H9 (cell line): ENCODE measurements around the gene PCDHGA9. TPM values are rescaled to one million over a fixed set of nuclear protein-coding genes. Genes with fewer than 3 reads are reported as not detected.

Experiments used
- DNase-seq: peaks from one replicate; pipeline ENCODE4 v3.0.0-alpha.2; 2017
- H2AFZ ChIP-seq: one replicate; pipeline ENCODE4 v1.6.1; 2013; ENCODE audit warnings: mild to moderate bottlenecking, low read length, control low read depth, moderate library complexity
- H2AK5ac ChIP-seq: 2 replicates; pipeline ENCODE4 v1.6.1; 2013; ENCODE audit warnings: low read length, control low read depth, mixed read lengths; ENCODE audit not compliant: insufficient read length
- H2BK120ac ChIP-seq: one replicate; pipeline ENCODE4 v1.6.1; 2013; ENCODE audit warnings: low read depth, mild to moderate bottlenecking, low read length, control low read depth, inconsistent platforms; ENCODE audit not compliant: poor library complexity, severe bottlenecking
- H2BK12ac ChIP-seq: 2 replicates; pipeline ENCODE4 v1.6.1; 2013; ENCODE audit warnings: low read length, control low read depth, mixed read lengths, low read depth; ENCODE audit not compliant: insufficient read length
- H2BK15ac ChIP-seq: 2 replicates; pipeline ENCODE4 v1.6.1; 2013; ENCODE audit warnings: low read depth, low read length, control low read depth
- H2BK20ac ChIP-seq: one replicate; pipeline ENCODE4 v1.6.1; 2013; ENCODE audit warnings: low read depth, mild to moderate bottlenecking, low read length, control low read depth, inconsistent platforms; ENCODE audit not compliant: poor library complexity, severe bottlenecking
- H2BK5ac ChIP-seq: 2 replicates; pipeline ENCODE4 v1.6.1; 2013; ENCODE audit warnings: low read length, control low read depth, mixed read lengths; ENCODE audit not compliant: insufficient read length
- H3K14ac ChIP-seq: 2 replicates; pipeline ENCODE4 v1.6.1; 2013; ENCODE audit warnings: low read length, control low read depth; ENCODE audit not compliant: insufficient read depth
- H3K18ac ChIP-seq: 2 replicates; pipeline ENCODE4 v1.6.1; 2013; ENCODE audit warnings: low read depth, mild to moderate bottlenecking, mixed read lengths, low read length, control low read depth; ENCODE audit not compliant: insufficient read length
- H3K23ac ChIP-seq: 2 replicates; pipeline ENCODE4 v1.6.1; 2013; ENCODE audit warnings: low read length, control low read depth, mixed read lengths, low read depth; ENCODE audit not compliant: insufficient read length
- H3K23me2 ChIP-seq: 2 replicates; pipeline ENCODE4 v1.6.1; 2013; ENCODE audit warnings: low read depth, mild to moderate bottlenecking, mixed read lengths, low read length, control low read depth; ENCODE audit not compliant: insufficient read length, poor library complexity, severe bottlenecking
- H3K27ac ChIP-seq: 2 replicates; pipeline ENCODE4 v1.5.1; 2013; ENCODE audit warnings: low read length, control low read depth, mixed read lengths, low read depth; ENCODE audit not compliant: insufficient read length
- H3K27me3 ChIP-seq: 2 replicates; pipeline ENCODE4 v1.6.1; 2013; ENCODE audit warnings: low read length, control low read depth, inconsistent platforms; ENCODE audit not compliant: insufficient read depth
- H3K4ac ChIP-seq: 2 replicates; pipeline ENCODE4 v1.6.1; 2013; ENCODE audit warnings: low read depth, mild to moderate bottlenecking, control low read depth, inconsistent platforms, low read length, moderate library complexity
- H3K4me1 ChIP-seq: 2 replicates; pipeline ENCODE4 v1.6.1; 2013; ENCODE audit warnings: low read length, control low read depth, inconsistent platforms; ENCODE audit not compliant: insufficient read depth
- H3K4me2 ChIP-seq: 2 replicates; pipeline ENCODE4 v1.6.1; 2013; ENCODE audit warnings: low read length, control low read depth, mixed read lengths; ENCODE audit not compliant: insufficient read length, insufficient read depth
- H3K56ac ChIP-seq: 2 replicates; pipeline ENCODE4 v1.6.1; 2013; ENCODE audit warnings: low read depth, mild to moderate bottlenecking, mixed read lengths, low read length, control low read depth; ENCODE audit not compliant: insufficient read length
- H3K79me1 ChIP-seq: 2 replicates; pipeline ENCODE4 v1.6.1; 2013; ENCODE audit warnings: low read depth, mild to moderate bottlenecking, moderate library complexity, low read length, control low read depth, inconsistent platforms; ENCODE audit not compliant: insufficient read depth, poor library complexity, severe bottlenecking
- H3K79me2 ChIP-seq: 2 replicates; pipeline ENCODE4 v1.6.1; 2013; ENCODE audit warnings: low read length, control low read depth, inconsistent platforms; ENCODE audit not compliant: insufficient read depth
- H3K9ac ChIP-seq: 2 replicates; pipeline ENCODE4 v1.6.1; 2013; ENCODE audit warnings: low read length, control low read depth, mixed read lengths; ENCODE audit not compliant: insufficient read length; ENCODE audit errors: extremely low read depth
- H3K9me3 ChIP-seq: one replicate; pipeline ENCODE4 v1.6.1; 2013; ENCODE audit warnings: low read depth, low read length, inconsistent platforms; ENCODE audit not compliant: control insufficient read depth
- H3T11ph ChIP-seq: one replicate; pipeline ENCODE4 v1.6.1; 2013; ENCODE audit warnings: mild to moderate bottlenecking, low read length, control low read depth, inconsistent platforms
- H4K20me1 ChIP-seq: one replicate; pipeline ENCODE4 v1.6.1; 2013; ENCODE audit not compliant: control insufficient read depth, insufficient read length, insufficient read depth
- H4K5ac ChIP-seq: 2 replicates; pipeline ENCODE4 v1.6.1; 2013; ENCODE audit warnings: low read depth, mild to moderate bottlenecking, mixed read lengths, low read length, control low read depth; ENCODE audit not compliant: insufficient read length
- H4K8ac ChIP-seq: replicated peaks from 2 replicates; pipeline ENCODE4 v1.6.1; 2013; ENCODE audit warnings: low read length, control low read depth, mixed read lengths, low read depth; ENCODE audit not compliant: insufficient read length
- H4K91ac ChIP-seq: 2 replicates; pipeline ENCODE4 v1.6.1; 2013; ENCODE audit warnings: low read depth, mild to moderate bottlenecking, moderate library complexity, mixed read lengths, low read length, control low read depth; ENCODE audit not compliant: insufficient read length
- H3K27ac Mint-ChIP-seq, 3 experiments: 2 replicates in 2 of 3; 3 replicates in 1 of 3; pipeline ENCODE4 v1.8.0; 2020 to 2021; ENCODE audit warnings: mixed read lengths in 3 of 3, mild to moderate bottlenecking in 1 of 3, moderate library complexity in 1 of 3
- H3K27me3 Mint-ChIP-seq: 2 replicates; pipeline ENCODE4 v1.8.0; 2021; ENCODE audit warnings: low read depth, mild to moderate bottlenecking, moderate library complexity, mixed read lengths
- H3K36me3 Mint-ChIP-seq, 3 experiments: 2 replicates in 2 of 3; 3 replicates in 1 of 3; pipeline ENCODE4 v1.8.0; 2020 to 2021; ENCODE audit warnings: low read depth in 3 of 3, mixed read lengths in 3 of 3; ENCODE audit not compliant: insufficient read depth in 1 of 3
- H3K4me1 Mint-ChIP-seq, 2 experiments: 2 replicates each; pipeline ENCODE4 v1.8.0; 2020; ENCODE audit warnings: mixed read lengths in 2 of 2
- H3K4me3 Mint-ChIP-seq, 2 experiments: 2 replicates in 1 of 2; 3 replicates in 1 of 2; pipeline ENCODE4 v1.8.0; 2020 to 2021; ENCODE audit warnings: mild to moderate bottlenecking in 2 of 2, mixed read lengths in 2 of 2, moderate library complexity in 1 of 2
- H3K9me3 Mint-ChIP-seq, 2 experiments: 2 replicates in 1 of 2; 3 replicates in 1 of 2; pipeline ENCODE4 v1.8.0; 2020; ENCODE audit warnings: mild to moderate bottlenecking in 2 of 2, mixed read lengths in 2 of 2, moderate library complexity in 1 of 2
- WGBS: extraction: QIAGEN DNeasy Blood & Tissue Kit; methylation state at CpG from one replicate; pipeline ENCODE4 v1.1.7; 2013; ENCODE audit warnings: missing lambda C conversion rate, low lambda C conversion rate, mixed read lengths; ENCODE audit not compliant: insufficient read length; ENCODE audit errors: extremely low coverage; 5-methylcytosine and 5-hydroxymethylcytosine counted together
- total RNA-seq: library from RNA; stranded (reverse); gene quantifications from 2 replicates; pipeline ENCODE4 v1.2.1, GENCODE V29; 2021
- TF ChIP-seq, protein P1 (sequence below): fragments of 200-600 bp; sonication (generic); conservative IDR thresholded peaks from 3 replicates; pipeline ENCODE4 v1.8.0; 2021; ENCODE audit warnings: antibody characterized with exemption, mild to moderate bottlenecking

PCDHGA9 gene
- total RNA-seq, 1 experiment from 2014 or later, result 1.3 TPM

DNA sequence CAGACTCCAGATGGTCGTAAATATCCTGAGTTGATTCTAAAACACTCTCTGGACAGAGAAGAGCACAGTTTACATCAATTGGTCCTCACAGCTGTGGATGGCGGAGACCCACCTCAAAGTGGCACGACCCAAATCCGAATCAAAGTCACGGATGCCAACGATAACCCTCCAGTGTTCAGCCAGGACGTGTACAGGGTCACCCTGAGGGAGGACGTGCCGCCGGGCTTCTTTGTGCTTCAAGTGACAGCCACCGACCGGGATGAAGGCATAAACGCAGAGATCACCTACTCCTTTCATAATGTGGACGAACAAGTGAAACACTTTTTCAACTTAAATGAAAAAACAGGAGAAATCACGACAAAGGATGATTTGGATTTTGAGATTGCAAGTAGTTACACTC lies 41.9 kb upstream of the PCDHGA9 start:
- H3K27ac Mint-ChIP-seq, result peak overlapping the region in 1 of 3 experiments; percentile 24; a peak in 1 of 7 replicates
- H3K4me3 Mint-ChIP-seq, result no peak overlapping the region
- H3K4ac ChIP-seq, result no peak overlapping the region
- H3K9ac ChIP-seq, result no peak overlapping the region
- no peak overlapping the region for H3K27ac ChIP-seq
- H3K56ac ChIP-seq, result no peak overlapping the region
- no peaks in the 10 kb centered on the region for H3K27me3 ChIP-seq
- peaks cover 44 to 72% (median 64%) of the 10 kb centered on the region in 3 experiments for H3K36me3 Mint-ChIP-seq
- H3K23me2 ChIP-seq, result no peaks in the 10 kb centered on the region
- no peak overlapping the region for H3K14ac ChIP-seq
- no peak overlapping the region for H2BK15ac ChIP-seq
- no peak for DNase-seq
- WGBS, result no CpG with 5 or more reads among the region's 15 CpGs
- H2AFZ ChIP-seq, result no peak overlapping the region
- peaks cover 7% of the 10 kb centered on the region for H3K27me3 Mint-ChIP-seq
- no peaks in the 10 kb centered on the region for H3K4me1 ChIP-seq
- H3K79me2 ChIP-seq, result no peaks in the 10 kb centered on the region
- H3K4me1 Mint-ChIP-seq, result peaks cover 7 to 15% of the 10 kb centered on the region in 2 experiments; a peak in 3 of 4 replicates
- H3K79me1 ChIP-seq, result no peaks in the 10 kb centered on the region
- H3K9me3 ChIP-seq, result peaks cover 31% of the 10 kb centered on the region
- no peaks in the 10 kb centered on the region for H4K20me1 ChIP-seq
- H2BK12ac ChIP-seq, result no peak overlapping the region
- no peak overlapping the region for H2BK120ac ChIP-seq
- H3T11ph ChIP-seq, result no peak overlapping the region
- H4K8ac ChIP-seq, result no peak overlapping the region
- no peak overlapping the region for H4K5ac ChIP-seq
- no peak overlapping the region for H2BK5ac ChIP-seq
- H2BK20ac ChIP-seq, result no peak overlapping the region
- no peak overlapping the region for H3K23ac ChIP-seq
- H3K18ac ChIP-seq, result no peak overlapping the region
- peaks cover 73% of the 10 kb centered on the region in 2 experiments for H3K9me3 Mint-ChIP-seq
- no peak overlapping the region for H3K4me2 ChIP-seq
- H2AK5ac ChIP-seq, result no peak overlapping the region
- TF ChIP-seq, protein P1, sequence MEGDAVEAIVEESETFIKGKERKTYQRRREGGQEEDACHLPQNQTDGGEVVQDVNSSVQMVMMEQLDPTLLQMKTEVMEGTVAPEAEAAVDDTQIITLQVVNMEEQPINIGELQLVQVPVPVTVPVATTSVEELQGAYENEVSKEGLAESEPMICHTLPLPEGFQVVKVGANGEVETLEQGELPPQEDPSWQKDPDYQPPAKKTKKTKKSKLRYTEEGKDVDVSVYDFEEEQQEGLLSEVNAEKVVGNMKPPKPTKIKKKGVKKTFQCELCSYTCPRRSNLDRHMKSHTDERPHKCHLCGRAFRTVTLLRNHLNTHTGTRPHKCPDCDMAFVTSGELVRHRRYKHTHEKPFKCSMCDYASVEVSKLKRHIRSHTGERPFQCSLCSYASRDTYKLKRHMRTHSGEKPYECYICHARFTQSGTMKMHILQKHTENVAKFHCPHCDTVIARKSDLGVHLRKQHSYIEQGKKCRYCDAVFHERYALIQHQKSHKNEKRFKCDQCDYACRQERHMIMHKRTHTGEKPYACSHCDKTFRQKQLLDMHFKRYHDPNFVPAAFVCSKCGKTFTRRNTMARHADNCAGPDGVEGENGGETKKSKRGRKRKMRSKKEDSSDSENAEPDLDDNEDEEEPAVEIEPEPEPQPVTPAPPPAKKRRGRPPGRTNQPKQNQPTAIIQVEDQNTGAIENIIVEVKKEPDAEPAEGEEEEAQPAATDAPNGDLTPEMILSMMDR, result no peak
- no peak overlapping the region for H4K91ac ChIP-seq
